ENCODE measurements around the gene GNPDA1. TPM values are rescaled to one million over a fixed set of nuclear protein-coding genes. Genes with fewer than 3 reads are reported as not detected.

The GNPDA1 gene
- polyA plus RNA-seq, 3 donors = 14.6 to 47.6 (median 24.3) TPM

GRCh38 chr5:141982626-141983025 lies 30.2 kb downstream of the GNPDA1 start:
- no CpG with 5 or more reads among the region's 2 CpGs for WGBS (ENCODE audit: insufficient coverage)
- Mint-ChIP-seq H3K9me3 (no peaks in the 10 kb centered on the region), H3K4me1 (no peaks in the 10 kb centered on the region), H3K4me3 (no peak overlapping the region), H3K36me3 (peaks cover 87 to 94% of the 10 kb centered on the region in 2 donors), H3K27me3 (ENCODE audit: low read depth in 3 of 3) (no peaks in the 10 kb centered on the region), H3K27ac (no peak overlapping the region)
- Histone ChIP-seq H3K9me3 (replicated peaks in 1 of 2; ENCODE audit: control insufficient read depth in 1 of 2, insufficient read depth in 1 of 2, low read length in 2 of 2) (no peaks in the 10 kb centered on the region), H3K27me3 (ENCODE audit: control insufficient read depth in 2 of 2, insufficient read depth in 2 of 2, low read length in 2 of 2) (no peaks in the 10 kb centered on the region), H3K4me2 (replicated peaks; ENCODE audit: extremely low read depth, low read length, poor library complexity, severe bottlenecking) (no peak overlapping the region), H4K20me1 (ENCODE audit: insufficient read depth, low read length) (no peaks in the 10 kb centered on the region), H3K9ac (ENCODE audit: insufficient read depth, low read length, poor library complexity, severe bottlenecking) (no peak overlapping the region), H3K4me1 (ENCODE audit: control insufficient read depth in 1 of 2, insufficient read depth in 2 of 2, low read length in 2 of 2) (no peaks in the 10 kb centered on the region), H3K36me3 (replicated peaks in 1 of 2; ENCODE audit: control insufficient read depth in 1 of 2, insufficient read depth in 2 of 2, low read length in 2 of 2) (peaks cover 91 to 100% of the 10 kb centered on the region in 2 donors), H2AFZ (ENCODE audit: insufficient read depth, low read depth, low read length, poor library complexity, severe bottlenecking) (no peak overlapping the region), H3K27ac (ENCODE audit: low read depth in 1 of 2, low read length in 2 of 2) (no peak overlapping the region), H3K4me3 (replicated peaks in 1 of 3; ENCODE audit: low read depth in 2 of 3, low read length in 3 of 3) (no peak overlapping the region), H3K79me2 (ENCODE audit: insufficient read depth, low read length) (no peaks in the 10 kb centered on the region)
- intact Hi-C loops (cut with micrococcal nuclease) = no loop called here
- no peak for DNase-seq
- no peak for TF ChIP-seq CTCF (IDR thresholded peaks at IDR 0.05)

GRCh38 chr5:141978389-141978788 lies 34.4 kb downstream of the GNPDA1 start:
- peaks cover 5% of the 10 kb centered on the region for H4K20me1 ChIP-seq (ENCODE audit: insufficient read depth, low read length)
- Mint-ChIP-seq H3K9me3 (no peaks in the 10 kb centered on the region), H3K4me1 (peaks cover 4% of the 10 kb centered on the region), H3K27ac (no peak overlapping the region), H3K27me3 (ENCODE audit: low read depth in 3 of 3) (no peaks in the 10 kb centered on the region), H3K4me3 (no peak overlapping the region), H3K36me3 (peaks cover 71 to 84% of the 10 kb centered on the region in 2 donors)
- H3K27ac ChIP-seq (ENCODE audit: low read depth in 1 of 2, low read length in 2 of 2) = no peak overlapping the region
- peaks cover 3% of the 10 kb centered on the region for H3K79me2 ChIP-seq (ENCODE audit: insufficient read depth, low read length)
- H3K27me3 ChIP-seq (ENCODE audit: control insufficient read depth in 2 of 2, insufficient read depth in 2 of 2, low read length in 2 of 2) = no peaks in the 10 kb centered on the region
- H2AFZ ChIP-seq (ENCODE audit: insufficient read depth, low read depth, low read length, poor library complexity, severe bottlenecking) = no peak overlapping the region
- peaks cover 87 to 100% of the 10 kb centered on the region in 2 donors for H3K36me3 ChIP-seq (replicated peaks in 1 of 2; ENCODE audit: control insufficient read depth in 1 of 2, insufficient read depth in 2 of 2, low read length in 2 of 2)
- H3K4me2 ChIP-seq (replicated peaks; ENCODE audit: extremely low read depth, low read length, poor library complexity, severe bottlenecking) = no peak overlapping the region
- no peak for TF ChIP-seq CTCF (IDR thresholded peaks at IDR 0.05)
- DNase-seq = no peak
- no peak overlapping the region for H3K4me3 ChIP-seq (replicated peaks in 1 of 3; ENCODE audit: low read depth in 2 of 3, low read length in 3 of 3)
- intact Hi-C loops (cut with micrococcal nuclease) = no loop called here
- H3K9ac ChIP-seq (ENCODE audit: insufficient read depth, low read length, poor library complexity, severe bottlenecking) = no peak overlapping the region
- H3K9me3 ChIP-seq (replicated peaks in 1 of 2; ENCODE audit: control insufficient read depth in 1 of 2, insufficient read depth in 1 of 2, low read length in 2 of 2) = no peaks in the 10 kb centered on the region
- H3K4me1 ChIP-seq (ENCODE audit: control insufficient read depth in 1 of 2, insufficient read depth in 2 of 2, low read length in 2 of 2) = no peaks in the 10 kb centered on the region
